Measurements from ENCODE around the gene MDGA2. TPM values are rescaled to one million over a fixed set of nuclear protein-coding genes. Genes with fewer than 3 reads are reported as not detected.
"Not testable (repeated sequence)": the region's sequence is repeated elsewhere in the genome, so short reads cannot be mapped to it uniquely, and the experiment has no call there.

MDGA2 gene
- total RNA-seq = not detected

DNA sequence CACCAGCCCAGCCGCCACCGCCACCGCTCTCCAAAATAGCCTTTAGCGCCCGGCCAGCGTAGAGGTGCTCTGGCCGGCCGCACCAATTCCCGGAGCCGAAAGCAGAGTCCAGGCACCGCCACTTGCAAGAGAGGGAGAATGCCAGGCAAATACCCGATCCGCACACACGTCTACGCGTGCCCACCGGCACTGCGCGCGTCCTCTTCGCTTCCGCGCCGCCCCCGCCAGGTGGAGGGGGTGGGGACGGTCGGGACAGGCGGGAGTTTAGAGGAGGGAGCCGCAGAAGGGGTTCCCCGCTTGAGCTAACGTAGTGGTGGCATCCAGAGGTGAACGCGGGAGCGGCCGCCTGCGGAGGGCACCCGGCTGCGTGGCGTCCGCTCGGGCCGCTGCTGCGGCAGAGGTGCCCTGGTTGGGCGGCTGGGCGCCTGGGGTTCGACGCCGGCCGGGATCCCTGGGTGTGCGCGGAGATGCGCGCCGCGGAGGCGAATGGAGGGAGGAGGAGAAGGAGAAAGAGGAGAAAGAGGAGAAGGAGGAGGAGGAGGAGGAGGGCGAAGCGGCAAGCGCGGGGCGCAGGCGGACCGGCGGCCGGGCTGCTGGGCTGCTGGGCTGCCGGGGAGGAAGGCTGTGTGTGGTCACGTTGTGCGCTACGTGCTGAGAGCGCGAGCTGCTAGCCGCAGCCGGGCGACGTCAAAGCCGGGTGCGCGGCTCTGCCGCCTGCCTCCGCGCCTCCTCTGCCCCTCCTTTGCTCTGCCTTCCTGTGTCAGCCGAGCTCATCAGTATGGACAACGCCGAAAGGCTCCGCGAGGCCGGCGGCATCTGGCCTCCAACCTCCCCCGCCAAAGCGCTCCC is at the start of gene MDGA2:
Gene MDGA2, minus strand, starts transcription at position 140 of the 849 bp plus-strand sequence.
- no peak for DNase-seq

DNA sequence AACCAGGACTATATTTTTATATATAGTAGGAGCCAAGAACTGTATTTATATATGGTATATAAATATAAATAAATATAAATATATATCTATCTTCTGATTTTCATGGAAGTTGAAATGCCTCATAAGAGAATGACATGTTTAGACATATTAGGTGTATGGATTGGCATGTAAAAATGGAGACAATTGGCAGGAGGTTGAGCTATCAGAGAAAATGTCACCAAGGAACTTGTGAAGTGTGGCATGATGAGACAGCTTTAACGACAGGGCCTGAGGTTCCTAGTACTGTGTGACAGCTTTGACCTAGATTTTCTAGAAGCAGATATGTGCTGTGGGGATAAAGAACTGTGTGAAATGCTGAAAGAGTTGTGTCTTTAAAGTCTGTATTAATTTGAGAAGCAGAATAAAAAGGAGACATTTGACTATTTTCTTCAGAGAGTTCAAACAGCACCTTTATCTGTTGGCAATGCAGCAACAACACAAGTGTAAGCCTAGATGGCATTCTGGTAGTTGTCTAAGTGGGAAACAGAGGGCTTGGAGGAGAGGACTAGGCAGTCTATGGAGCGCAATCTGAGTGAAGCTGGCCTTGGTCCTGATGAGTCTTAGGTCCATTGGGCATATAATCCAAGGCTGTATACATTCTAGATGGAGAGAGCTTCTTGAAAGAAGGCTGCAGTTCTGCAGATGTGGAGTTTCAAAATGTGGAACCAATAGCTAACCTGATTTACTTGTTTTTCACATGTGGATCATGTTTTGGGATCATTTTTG is 47.7 kb upstream of the MDGA2 start:
- no peak for DNase-seq

DNA sequence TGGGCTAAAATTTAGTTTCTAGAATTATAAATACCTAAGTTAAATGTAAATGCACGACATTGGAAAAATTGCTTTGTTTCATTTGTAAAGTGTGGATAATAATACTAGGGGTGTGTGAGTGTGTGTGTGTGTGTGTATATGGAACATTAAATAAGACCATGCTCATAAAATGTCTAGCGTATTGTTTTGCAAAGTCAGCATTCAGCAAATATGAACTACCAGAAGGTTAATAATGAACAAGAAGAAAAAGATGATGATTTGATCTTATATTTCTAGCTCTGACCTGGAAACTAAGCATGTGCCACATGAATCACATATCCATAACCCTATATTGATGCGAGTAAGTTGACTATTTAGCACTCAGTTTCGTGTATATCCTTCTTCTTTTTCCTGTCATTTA is 44.9 kb upstream of the MDGA2 start:
- no peak for DNase-seq

DNA sequence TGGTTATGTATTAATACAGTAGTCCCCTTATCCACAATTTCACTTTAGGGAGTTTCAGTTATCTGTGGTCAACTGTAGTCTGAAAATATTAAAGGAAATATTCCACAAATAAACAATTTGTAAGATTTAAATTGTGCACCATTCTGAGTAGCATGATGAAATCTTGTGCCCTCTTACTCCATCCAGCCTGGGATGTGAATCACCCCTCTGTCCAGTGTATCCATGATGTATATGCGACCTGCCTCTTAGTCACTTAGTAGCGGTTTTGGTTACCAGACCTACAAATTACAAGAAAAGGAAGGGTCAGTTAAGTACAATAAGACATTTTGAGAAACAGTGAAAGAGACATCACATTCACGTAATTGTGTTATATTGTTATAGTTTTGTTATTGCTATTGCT is 39.9 kb upstream of the MDGA2 start:
- DNase-seq = no peak

- no peak for DNase-seq
Measured at GRCh38 chr14:47710581-47710980, 35.2 kb upstream of the MDGA2 start.

DNA sequence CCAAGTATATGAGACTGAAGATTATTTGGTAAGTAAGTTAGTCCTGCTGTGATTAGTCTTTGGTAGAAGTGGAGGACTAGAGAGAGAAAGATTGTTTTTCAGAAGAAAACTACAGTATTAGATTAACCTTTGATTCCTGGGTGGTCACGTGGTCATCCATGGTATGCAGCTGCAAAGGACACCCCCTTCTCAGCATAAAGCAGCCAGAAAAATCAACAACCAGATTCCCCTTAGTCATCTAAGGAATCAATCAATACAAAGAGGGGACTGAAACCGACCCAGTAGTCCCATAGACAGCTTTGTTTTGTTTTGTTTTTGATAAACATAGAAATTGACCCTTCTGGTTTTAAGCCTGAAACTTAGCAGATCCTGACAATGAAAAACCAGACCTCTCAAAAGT is 30.3 kb upstream of the MDGA2 start:
- no peak for DNase-seq

DNA sequence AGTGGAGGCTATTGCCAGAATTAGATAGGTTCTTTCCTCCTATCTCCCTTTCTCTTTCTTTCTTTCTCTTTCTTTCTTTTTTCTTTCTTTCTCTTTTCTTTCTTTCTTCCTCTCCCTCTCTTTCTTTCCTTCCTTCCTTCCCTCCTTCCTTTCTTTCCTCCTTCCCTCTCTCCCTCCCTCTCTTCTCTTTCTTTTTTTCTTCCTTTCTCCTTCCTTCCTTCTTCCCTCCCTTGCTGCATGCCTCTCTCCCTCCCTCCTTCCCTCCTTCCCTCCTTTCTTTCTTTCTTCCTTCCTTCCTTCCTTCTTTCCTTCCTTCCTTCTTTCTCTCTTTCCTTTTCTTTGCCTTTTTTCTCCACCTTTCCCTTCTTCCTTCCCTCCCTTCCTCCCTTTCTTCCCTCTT is 16.4 kb upstream of the MDGA2 start:
- DNase-seq = no peak

GRCh38 chr14:47678993-47679392 is 3.6 kb upstream of the MDGA2 start:
- DNase-seq = no peak

- DNase-seq = no peak
Measured at GRCh38 chr14:47678157-47678556, 2.8 kb upstream of the MDGA2 start.

- no peak for DNase-seq
Measured at GRCh38 chr14:47676315-47676617, 861 bp upstream of the MDGA2 start.

- no peak for DNase-seq
Measured at GRCh38 chr14:47674543-47675465, 601 bp downstream of the MDGA2 start.

DNA sequence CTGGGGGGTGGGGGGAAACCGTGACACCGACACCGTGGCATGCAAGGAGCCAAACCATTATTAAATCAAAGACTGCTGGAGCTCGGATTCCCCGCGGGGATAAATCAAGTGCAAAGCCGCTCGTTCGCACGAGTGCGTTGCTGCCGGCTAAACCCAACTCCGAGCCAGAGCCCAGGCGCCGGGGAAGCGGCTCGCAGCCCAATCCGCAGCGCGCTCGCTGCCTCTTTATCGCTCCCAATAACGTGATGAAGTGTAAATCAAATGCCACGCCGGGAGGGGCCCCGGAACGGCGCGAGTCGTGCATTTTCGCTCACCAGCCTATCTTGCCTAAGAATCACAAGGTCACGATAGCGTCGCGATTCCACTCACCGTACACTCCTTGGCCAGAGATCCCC is 1.3 kb downstream of the MDGA2 start:
- no peak for DNase-seq

DNA sequence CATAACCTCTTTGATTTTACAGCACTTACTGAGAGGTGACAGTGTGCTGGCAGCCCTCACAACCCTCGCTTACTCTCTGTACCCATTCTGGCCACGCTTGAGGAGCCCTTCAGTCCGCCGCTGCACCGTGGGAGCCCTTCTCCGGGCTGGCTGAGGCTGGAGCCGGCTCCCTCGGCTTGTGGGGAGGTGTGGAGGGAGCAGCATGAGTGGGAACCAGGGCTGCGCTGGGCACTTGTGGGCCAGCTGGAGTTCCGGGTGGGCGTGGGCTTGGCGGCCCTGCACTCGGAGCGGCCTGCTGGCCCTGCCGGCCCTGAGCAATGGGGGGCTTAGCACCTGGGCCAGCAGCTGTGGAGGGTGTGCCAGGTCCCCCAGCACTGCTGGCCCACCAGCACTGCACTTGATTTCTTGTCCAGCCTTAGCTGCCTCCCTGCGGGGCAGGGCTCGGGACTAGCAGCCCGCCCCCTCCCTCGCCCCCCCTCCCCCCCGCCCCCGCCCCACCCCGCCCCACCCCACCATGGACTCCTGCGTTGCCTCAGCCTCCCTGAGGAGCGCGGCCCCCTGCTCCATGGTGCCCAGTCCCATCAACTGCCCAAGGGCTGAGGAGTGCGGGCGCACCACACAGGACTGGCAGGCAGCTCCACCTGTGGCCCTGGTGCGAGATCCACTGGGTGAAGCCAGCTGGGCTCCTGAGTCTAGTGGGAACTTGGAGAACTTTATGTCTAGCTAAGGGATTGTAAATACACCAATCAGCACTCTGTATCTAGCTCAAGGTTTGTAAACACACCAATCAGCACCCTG is 9.9 kb downstream of the MDGA2 start:
- no peak for DNase-seq

DNA sequence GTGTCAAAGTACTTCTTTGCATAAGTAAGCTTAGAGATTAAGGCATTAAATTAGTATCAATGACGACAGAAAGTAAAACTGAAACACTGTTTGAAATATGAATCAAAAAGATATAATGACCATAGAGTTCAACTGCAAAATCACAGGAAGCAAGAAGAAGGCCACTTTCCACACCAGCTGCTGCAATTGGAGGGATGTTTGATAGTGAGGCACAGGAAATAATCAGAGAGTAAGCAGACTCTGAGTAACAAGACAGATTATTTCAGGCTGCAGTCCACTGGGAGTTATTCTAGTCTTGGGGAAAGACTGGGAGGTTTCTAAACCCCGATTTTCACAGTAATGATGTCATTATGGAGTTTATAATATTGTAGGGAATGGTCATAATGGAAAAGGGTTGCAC is 12.9 kb downstream of the MDGA2 start:
- DNase-seq = no peak

DNA sequence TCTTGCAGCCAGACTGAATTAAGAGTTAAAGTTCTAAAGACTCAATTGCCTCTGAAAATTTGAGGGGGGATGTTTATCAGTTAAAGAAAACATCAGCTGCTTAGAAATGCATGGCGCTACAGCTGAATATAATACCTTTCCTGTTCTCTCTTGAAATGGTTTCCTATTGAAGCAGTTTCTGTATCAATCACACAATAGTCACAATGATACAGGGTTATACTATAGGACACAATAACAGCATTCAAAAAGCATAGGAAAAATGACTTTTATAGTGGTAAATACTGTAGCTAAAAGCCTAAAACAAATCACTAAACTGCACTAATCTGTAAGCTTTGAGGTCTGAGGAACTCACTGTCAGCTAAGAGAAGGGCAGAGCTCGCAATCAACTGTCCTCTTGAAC is 15.2 kb downstream of the MDGA2 start:
- DNase-seq = no peak

- no peak for DNase-seq
Measured at GRCh38 chr14:47658041-47658440, 17.4 kb downstream of the MDGA2 start.

GRCh38 chr14:47657143-47657542 is 18.3 kb downstream of the MDGA2 start:
- no peak for DNase-seq

GRCh38 chr14:47651337-47651736 is 24.1 kb downstream of the MDGA2 start:
- DNase-seq = no peak

DNA sequence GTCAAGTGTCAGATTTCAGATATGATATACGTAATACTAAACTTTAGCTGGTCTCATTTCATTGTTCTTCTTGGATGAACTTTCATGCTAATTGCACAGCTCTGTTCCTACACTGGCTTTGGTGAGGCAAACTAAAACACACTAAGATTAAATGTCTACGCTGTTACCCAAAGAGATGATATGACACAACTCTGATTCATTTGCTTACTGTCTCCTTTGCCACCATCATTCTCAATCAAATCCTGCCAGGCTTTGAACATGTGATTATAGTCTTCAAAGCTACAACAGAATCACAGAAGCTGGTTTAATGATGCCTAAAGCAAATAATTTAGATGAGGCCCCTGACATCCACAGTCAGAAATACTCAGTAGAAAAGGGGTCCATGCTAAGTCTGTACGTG is 37.7 kb downstream of the MDGA2 start:
- DNase-seq = no peak

GRCh38 chr14:47626151-47627035 is 49.0 kb downstream of the MDGA2 start:
- DNase-seq = no peak

DNA sequence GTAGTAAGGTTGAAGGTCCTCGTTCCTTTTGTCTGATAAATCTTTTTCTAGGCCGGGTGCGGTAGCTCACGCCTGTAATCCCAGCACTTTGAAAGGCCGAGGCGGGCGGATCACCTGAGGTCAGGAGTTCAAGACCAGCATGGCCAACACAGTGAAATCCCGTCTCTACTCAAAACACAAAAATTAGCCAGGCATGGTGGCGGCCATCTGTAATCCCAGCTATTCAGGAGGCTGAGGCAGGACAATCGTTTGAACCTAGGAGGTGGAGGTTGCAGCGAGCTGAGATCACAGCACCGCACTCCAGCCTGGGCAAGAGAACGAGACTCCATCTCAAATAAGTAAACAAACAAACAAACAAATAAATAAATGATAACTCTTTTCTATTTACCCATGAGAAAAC is 51.3 kb downstream of the MDGA2 start:
- DNase-seq = not testable (repeated sequence)
